Measurements from ENCODE around the gene NGRN.

Gene NGRN

GRCh38 chr15:90265271-90266060 is at the start of gene NGRN:
Gene NGRN, plus strand, starts transcription at chr15:90265672. Its CDS starts 41 bp downstream, at chr15:90265713.
- peak; percentile 80 to 90 for DNase-seq (ENCODE audit: low read depth in 2 of 2)

GRCh38 chr15:90217671-90218394 is 47.6 kb upstream of the NGRN start:
- DNase-seq (ENCODE audit: low read depth in 2 of 2), result no peak

GRCh38 chr15:90219421-90220141 is 45.9 kb upstream of the NGRN start:
- DNase-seq (ENCODE audit: low read depth in 2 of 2), result peak; percentile 37 to 48

GRCh38 chr15:90221246-90221900 is 44.1 kb upstream of the NGRN start:
- peak in 1 of 2 donors; percentile 22 for DNase-seq (ENCODE audit: low read depth in 2 of 2)

GRCh38 chr15:90222547-90222946 is 42.9 kb upstream of the NGRN start:
- no peak for DNase-seq (ENCODE audit: low read depth in 2 of 2)

- DNase-seq (ENCODE audit: low read depth in 2 of 2), result no peak
These were observed 41.9 kb upstream of the NGRN start for GRCh38 chr15:90223441-90224165.

- no peak for DNase-seq (ENCODE audit: low read depth in 2 of 2)
These were observed 40.4 kb upstream of the NGRN start for GRCh38 chr15:90225047-90225446.

GRCh38 chr15:90225504-90226234 is 39.8 kb upstream of the NGRN start:
- no peak for DNase-seq (ENCODE audit: low read depth in 2 of 2)

- no peak for DNase-seq (ENCODE audit: low read depth in 2 of 2)
These were observed 38.1 kb upstream of the NGRN start for GRCh38 chr15:90227336-90227735.

GRCh38 chr15:90227816-90228772 is 37.4 kb upstream of the NGRN start:
- DNase-seq (ENCODE audit: low read depth in 2 of 2), result no peak

GRCh38 chr15:90228960-90229359 is 36.5 kb upstream of the NGRN start:
- no peak for DNase-seq (ENCODE audit: low read depth in 2 of 2)

- no peak for DNase-seq (ENCODE audit: low read depth in 2 of 2)
These were observed 35.4 kb upstream of the NGRN start for GRCh38 chr15:90230071-90230494.

GRCh38 chr15:90230610-90231009 is 34.9 kb upstream of the NGRN start:
- DNase-seq (ENCODE audit: low read depth in 2 of 2), result no peak

- DNase-seq (ENCODE audit: low read depth in 2 of 2), result peak; percentile 16 to 50
These were observed 34.1 kb upstream of the NGRN start for GRCh38 chr15:90231028-90232017.

GRCh38 chr15:90232196-90232595 is 33.3 kb upstream of the NGRN start:
- DNase-seq (ENCODE audit: low read depth in 2 of 2), result no peak

- DNase-seq (ENCODE audit: low read depth in 2 of 2), result no peak
These were observed 32.5 kb upstream of the NGRN start for GRCh38 chr15:90232941-90233386.

- DNase-seq (ENCODE audit: low read depth in 2 of 2), result peak; percentile 94 to 98
These were observed 31.9 kb upstream of the NGRN start, which contains the start of gene CIB1 for GRCh38 chr15:90233387-90234095. Gene CIB1, minus strand, starts transcription at chr15:90233941. Its CDS starts 56 bp downstream, at chr15:90233885.
